ENCODE measurements around the gene TMEM266.

DNA sequence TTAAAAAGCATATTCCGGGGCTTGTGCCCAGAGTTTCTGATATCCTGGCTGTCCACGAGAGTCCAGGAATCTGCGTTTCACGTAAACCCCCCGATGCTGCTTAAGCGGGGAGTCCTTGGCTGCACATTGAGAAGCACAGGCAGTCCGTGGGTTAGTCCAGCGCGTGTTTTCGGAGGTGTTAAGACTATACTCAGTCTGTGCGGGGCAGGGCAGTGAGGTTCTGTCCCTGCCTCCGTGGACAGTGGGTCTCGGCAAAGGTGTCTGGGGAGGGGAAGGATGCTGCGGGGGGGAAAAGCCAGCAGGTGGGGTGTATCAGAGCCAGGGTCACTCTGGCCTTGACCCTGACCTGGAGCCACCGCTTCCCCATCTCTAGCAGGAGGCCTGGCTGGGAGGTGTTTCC lies 106.2 kb downstream of the TMEM266 start:
- TF ChIP-seq, protein P1, sequence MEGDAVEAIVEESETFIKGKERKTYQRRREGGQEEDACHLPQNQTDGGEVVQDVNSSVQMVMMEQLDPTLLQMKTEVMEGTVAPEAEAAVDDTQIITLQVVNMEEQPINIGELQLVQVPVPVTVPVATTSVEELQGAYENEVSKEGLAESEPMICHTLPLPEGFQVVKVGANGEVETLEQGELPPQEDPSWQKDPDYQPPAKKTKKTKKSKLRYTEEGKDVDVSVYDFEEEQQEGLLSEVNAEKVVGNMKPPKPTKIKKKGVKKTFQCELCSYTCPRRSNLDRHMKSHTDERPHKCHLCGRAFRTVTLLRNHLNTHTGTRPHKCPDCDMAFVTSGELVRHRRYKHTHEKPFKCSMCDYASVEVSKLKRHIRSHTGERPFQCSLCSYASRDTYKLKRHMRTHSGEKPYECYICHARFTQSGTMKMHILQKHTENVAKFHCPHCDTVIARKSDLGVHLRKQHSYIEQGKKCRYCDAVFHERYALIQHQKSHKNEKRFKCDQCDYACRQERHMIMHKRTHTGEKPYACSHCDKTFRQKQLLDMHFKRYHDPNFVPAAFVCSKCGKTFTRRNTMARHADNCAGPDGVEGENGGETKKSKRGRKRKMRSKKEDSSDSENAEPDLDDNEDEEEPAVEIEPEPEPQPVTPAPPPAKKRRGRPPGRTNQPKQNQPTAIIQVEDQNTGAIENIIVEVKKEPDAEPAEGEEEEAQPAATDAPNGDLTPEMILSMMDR (IDR thresholded peaks at IDR 0.05), result no peak
- no peak for TF ChIP-seq ZFX (IDR thresholded peaks at IDR 0.05; ENCODE audit: borderline replicate concordance)

All from 22Rv1 (cell line).